NT2/D1 (cell line): Measurements from ENCODE around the gene HNF1B.

Experiments
- YY1 ChIP-seq: IDR thresholded peaks from 2 replicates; pipeline ENCODE4 v1.6.1; 2011; ENCODE audit not compliant: insufficient read length, insufficient read depth
- ZNF274 ChIP-seq: IDR thresholded peaks from 2 replicates; pipeline ENCODE4 v1.6.1; 2011; ENCODE audit warnings: mild to moderate bottlenecking, low read depth, low read length

- TF ChIP-seq ZNF274 = no peak
- TF ChIP-seq YY1 = no peak
Observed at GRCh38 chr17:37744961-37745800, at the start of gene HNF1B.
